OCI-LY1 (cell line): ENCODE measurements around the gene TNFAIP1.

Experiments
- H2AFZ ChIP-seq: fragments of 200-600 bp; sonication (generic), shearing (Covaris generic); 2 replicates; pipeline ENCODE4 v1.6.0; 2014; ENCODE audit warnings: antibody characterized with exemption, mild to moderate bottlenecking, low read length
- H3F3A ChIP-seq: fragments of 200-600 bp; sonication (generic), shearing (Covaris generic); 2 replicates; pipeline ENCODE4 v1.6.0; 2014; ENCODE audit warnings: mild to moderate bottlenecking, antibody characterized with exemption, low read length, moderate library complexity; ENCODE audit not compliant: insufficient read depth
- H3K27ac ChIP-seq: fragments of 200-600 bp; sonication (generic); 2 replicates; pipeline ENCODE4 v1.5.1; 2014; ENCODE audit warnings: low read length, mixed run types, mild to moderate bottlenecking, low read depth; ENCODE audit not compliant: poor library complexity, severe bottlenecking
- H3K27me3 ChIP-seq: fragments of 200-600 bp; sonication (generic); 2 replicates; pipeline ENCODE4 v1.6.0; 2014; ENCODE audit warnings: antibody characterized with exemption, mild to moderate bottlenecking, low read length, moderate library complexity; ENCODE audit not compliant: insufficient read depth
- H3K36me3 ChIP-seq: fragments of 200-600 bp; sonication (generic); 2 replicates; pipeline ENCODE4 v1.6.1; 2014; ENCODE audit warnings: mild to moderate bottlenecking, antibody characterized with exemption, low read length, moderate library complexity, mixed read lengths; ENCODE audit not compliant: insufficient read depth
- H3K4me1 ChIP-seq: fragments of 200-600 bp; sonication (generic); 2 replicates; pipeline ENCODE4 v1.5.1; 2014; ENCODE audit warnings: mild to moderate bottlenecking, low read length, moderate library complexity; ENCODE audit not compliant: insufficient read depth, severe bottlenecking
- H3K4me2 ChIP-seq: fragments of 200-600 bp; sonication (generic), shearing (Covaris generic); 2 replicates; pipeline ENCODE4 v1.6.1; 2014; ENCODE audit warnings: low read length
- H3K4me3 ChIP-seq: fragments of 200-600 bp; sonication (generic); 2 replicates; pipeline ENCODE4 v1.5.1; 2014; ENCODE audit warnings: low read length, low read depth, mild to moderate bottlenecking, mixed read lengths; ENCODE audit not compliant: poor library complexity, severe bottlenecking
- H3K79me2 ChIP-seq: fragments of 200-600 bp; shearing (Covaris generic); 2 replicates; pipeline ENCODE4 v1.6.1; 2016; ENCODE audit warnings: mixed run types, low read length, mixed read lengths; ENCODE audit not compliant: insufficient read depth
- H3K9ac ChIP-seq: fragments of 200-600 bp; sonication (generic), shearing (Covaris generic); 2 replicates; pipeline ENCODE4 v1.6.1; 2014; ENCODE audit warnings: mild to moderate bottlenecking, low read length, mixed read lengths
- H3K9me2 ChIP-seq: fragments of 200-600 bp; sonication (generic), shearing (Covaris generic); 2 replicates; pipeline ENCODE4 v1.6.1; 2014; ENCODE audit warnings: low read depth, mild to moderate bottlenecking, low read length, mixed read lengths
- H3K9me3 ChIP-seq: fragments of 200-600 bp; shearing (Covaris generic); 2 replicates; pipeline ENCODE4 v1.6.1; 2014; ENCODE audit warnings: low read length, mixed read lengths
- H4K20me1 ChIP-seq: fragments of 200-600 bp; sonication (generic), shearing (Covaris generic); 2 replicates; pipeline ENCODE4 v1.6.0; 2016; ENCODE audit warnings: mild to moderate bottlenecking, low read length; ENCODE audit not compliant: insufficient read depth
- CTCF ChIP-seq: fragments of 200-600 bp; sonication (generic), shearing (Covaris generic); IDR thresholded peaks from 2 replicates; pipeline ENCODE4 v1.5.1; 2017; ENCODE audit warnings: mild to moderate bottlenecking, antibody characterized with exemption, low read length, moderate library complexity, mixed read lengths
- EZH2 ChIP-seq: fragments of 200-600 bp; sonication (generic), shearing (Covaris generic); IDR thresholded peaks from 2 replicates; pipeline ENCODE4 v1.8.0; 2017; ENCODE audit warnings: borderline replicate concordance, mixed run types, mild to moderate bottlenecking, antibody characterized with exemption, low read length, moderate library complexity, mixed read lengths

Gene TNFAIP1

DNA sequence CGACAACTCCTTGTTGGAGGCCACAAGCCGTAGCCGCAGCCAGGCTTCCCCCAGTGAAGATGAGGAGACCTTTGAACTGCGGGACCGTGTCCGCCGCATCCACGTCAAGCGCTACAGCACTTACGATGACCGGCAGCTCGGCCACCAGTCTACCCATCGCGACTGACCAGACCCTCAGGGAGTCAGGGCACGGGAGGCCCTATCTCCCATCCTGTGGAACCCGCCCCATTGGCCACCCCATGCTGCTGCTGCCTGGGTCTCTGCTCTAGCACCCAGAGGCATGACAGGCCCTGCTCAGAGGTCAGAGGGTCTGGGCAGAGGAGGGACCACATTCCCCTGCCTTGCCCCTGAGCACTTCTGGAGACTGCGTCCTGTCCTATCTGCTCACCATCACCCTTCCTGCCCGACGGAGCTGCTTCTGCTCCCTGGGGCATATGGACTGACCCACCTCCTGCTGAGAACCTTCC, 8.9 kb downstream of the TNFAIP1 start:
- Histone ChIP-seq H3K4me3 (no peak overlapping the region), H3K9me3 (no peaks in the 10 kb centered on the region), H2AFZ (no peak overlapping the region), H3K27me3 (no peaks in the 10 kb centered on the region), H3K4me2 (no peak overlapping the region), H3K36me3 (peaks cover 73% of the 10 kb centered on the region), H3K4me1 (peaks cover 12% of the 10 kb centered on the region), H3F3A (no peaks in the 10 kb centered on the region), H4K20me1 (no peaks in the 10 kb centered on the region), H3K9ac (no peak overlapping the region), H3K79me2 (no peaks in the 10 kb centered on the region), H3K27ac (peak overlapping the region; percentile 84), H3K9me2 (no peaks in the 10 kb centered on the region)
- TF ChIP-seq CTCF = no peak

DNA sequence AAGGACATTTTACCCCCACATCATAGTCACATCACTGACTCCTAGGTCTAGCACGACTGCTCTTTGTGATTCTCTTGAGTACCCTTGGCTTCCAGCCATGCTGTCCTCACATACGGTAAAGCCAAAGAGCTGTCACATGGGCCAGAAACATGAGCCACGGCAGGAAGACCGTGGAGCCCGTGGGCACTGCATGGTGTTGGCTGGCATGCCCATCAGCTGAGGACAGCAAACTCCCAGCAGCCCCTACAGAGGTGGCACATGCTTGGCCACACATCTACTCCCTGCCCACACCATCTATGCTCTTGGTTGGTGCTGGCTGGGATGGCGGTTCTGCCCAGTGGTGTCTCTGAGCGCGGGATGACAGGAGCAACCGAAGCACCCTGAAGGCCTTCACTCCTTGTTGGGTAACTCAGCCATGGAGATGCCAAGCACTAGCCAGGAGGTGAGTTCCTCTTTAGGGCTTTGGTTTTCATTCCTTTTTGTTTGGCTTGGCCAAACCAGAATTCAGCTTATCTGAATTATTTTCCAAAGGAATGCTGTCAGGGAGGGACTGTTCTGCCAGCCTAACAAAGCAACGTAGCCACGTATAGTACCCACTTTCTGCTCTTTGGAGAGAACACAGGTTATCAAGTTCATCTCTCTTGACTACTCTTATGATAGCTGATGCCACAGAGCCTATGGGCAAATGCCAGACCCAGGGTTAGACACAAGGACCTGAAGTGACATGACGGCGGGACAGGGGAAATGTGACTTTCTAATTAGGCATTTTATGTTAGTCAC, 10.0 kb downstream of the TNFAIP1 start:
- no peaks in the 10 kb centered on the region for H3K9me3 ChIP-seq
- no peak overlapping the region for H3K4me3 ChIP-seq
- no peaks in the 10 kb centered on the region for H3F3A ChIP-seq
- no peak for TF ChIP-seq CTCF
- TF ChIP-seq EZH2 = no peak
- H3K9me2 ChIP-seq = no peaks in the 10 kb centered on the region
- H3K27ac ChIP-seq = no peak overlapping the region
- H4K20me1 ChIP-seq = no peaks in the 10 kb centered on the region
- no peak overlapping the region for H3K4me2 ChIP-seq
- H3K79me2 ChIP-seq = no peaks in the 10 kb centered on the region
- H3K9ac ChIP-seq = no peak overlapping the region
- no peak overlapping the region for H2AFZ ChIP-seq
- H3K4me1 ChIP-seq = peaks cover 12% of the 10 kb centered on the region
- H3K27me3 ChIP-seq = no peaks in the 10 kb centered on the region
- H3K36me3 ChIP-seq = peaks cover 84% of the 10 kb centered on the region

- no peak for TF ChIP-seq EZH2
- no peak for TF ChIP-seq CTCF
- no peaks in the 10 kb centered on the region for H3F3A ChIP-seq
Observed at GRCh38 chr17:28346199-28346580, 10.6 kb downstream of the TNFAIP1 start.

More at GRCh38 chr17:28346199-28346580, 10.6 kb downstream of the TNFAIP1 start:
- Histone ChIP-seq H3K4me3 (no peak overlapping the region), H4K20me1 (no peaks in the 10 kb centered on the region), H3K9me2 (no peaks in the 10 kb centered on the region), H3K9ac (no peak overlapping the region), H3K27ac (no peak overlapping the region), H3K4me2 (no peak overlapping the region), H3K9me3 (no peaks in the 10 kb centered on the region), H3K79me2 (no peaks in the 10 kb centered on the region), H3K27me3 (no peaks in the 10 kb centered on the region), H3K4me1 (peaks cover 12% of the 10 kb centered on the region), H3K36me3 (peaks cover 87% of the 10 kb centered on the region), H2AFZ (no peak overlapping the region)
